Fibroblast of lung (primary cell): ENCODE data around the gene CMSS1. TPM values are rescaled to one million over a fixed set of nuclear protein-coding genes. Genes with fewer than 3 reads are reported as not detected.

Experiments
- DNase-seq, 2 donors: peaks; one replicate each; pipeline versions ENCODE4 v3.0.0 to v3.0.0-alpha.2; 2010; ENCODE audit warnings: low read depth in 2 of 2
- H2AFZ ChIP-seq: 2 replicates; pipeline ENCODE4 v1.5.1; 2012; ENCODE audit warnings: low read length, control low read depth, inconsistent platforms
- H3K27ac ChIP-seq: 2 replicates; pipeline ENCODE4 v1.5.1; 2011; ENCODE audit warnings: low read length, control low read depth; ENCODE audit not compliant: insufficient read depth
- H3K27me3 ChIP-seq: 2 replicates; pipeline ENCODE4 v1.5.1; 2011; ENCODE audit warnings: mild to moderate bottlenecking, low read length; ENCODE audit not compliant: control insufficient read depth, insufficient read depth
- H3K36me3 ChIP-seq: 2 replicates; pipeline ENCODE4 v1.5.1; 2011; ENCODE audit warnings: low read length; ENCODE audit not compliant: control insufficient read depth, insufficient read depth
- H3K4me1 ChIP-seq: 2 replicates; pipeline ENCODE4 v1.5.1; 2011; ENCODE audit warnings: low read length; ENCODE audit not compliant: control insufficient read depth, insufficient read depth; ENCODE audit errors: extremely low read depth
- H3K4me2 ChIP-seq: 2 replicates; pipeline ENCODE4 v1.5.1; 2011; ENCODE audit warnings: low read length, control low read depth; ENCODE audit not compliant: insufficient read depth; ENCODE audit errors: extremely low read depth
- H3K4me3 ChIP-seq, 4 experiments: fragments of 200-600 bp in 1 of 4; sonication (generic) in 1 of 4; replicated peaks in 1 of 4; 2 replicates each; pipeline ENCODE4 v1.5.1; 2011 to 2016; ENCODE audit warnings: low read length in 4 of 4, low read depth in 3 of 4, mild to moderate bottlenecking in 3 of 4, control low read depth in 2 of 4, inconsistent platforms in 1 of 4, mixed read lengths in 1 of 4; ENCODE audit not compliant: insufficient read depth in 1 of 4; ENCODE audit errors: control extremely low read depth in 1 of 4
- H3K79me2 ChIP-seq: 2 replicates; pipeline ENCODE4 v1.5.1; 2012; ENCODE audit warnings: mild to moderate bottlenecking, low read length, inconsistent platforms; ENCODE audit not compliant: control insufficient read depth, insufficient read depth
- H3K9ac ChIP-seq: 2 replicates; pipeline ENCODE4 v1.5.1; 2011; ENCODE audit warnings: mild to moderate bottlenecking, low read length, control low read depth; ENCODE audit not compliant: insufficient read depth
- H3K9me3 ChIP-seq: 2 replicates; pipeline ENCODE4 v1.5.1; 2012; ENCODE audit warnings: low read depth, low read length; ENCODE audit not compliant: control insufficient read depth, insufficient read depth
- H4K20me1 ChIP-seq: 2 replicates; pipeline ENCODE4 v1.5.1; 2011; ENCODE audit warnings: low read length; ENCODE audit not compliant: control insufficient read depth, insufficient read depth; ENCODE audit errors: extremely low read depth
- CTCF ChIP-seq, 2 donors: IDR thresholded peaks in 1 of 2; conservative IDR thresholded peaks in 1 of 2; 1 replicate in 1 of 2; 2 replicates in 1 of 2; pipeline ENCODE4 v1.5.1; 2011 to 2012; ENCODE audit warnings: low read length in 2 of 2, control low read depth in 1 of 2, inconsistent platforms in 1 of 2, low read depth in 1 of 2, mild to moderate bottlenecking in 1 of 2
- EZH2 ChIP-seq: IDR thresholded peaks from 2 replicates; pipeline ENCODE4 v1.5.1; 2012; ENCODE audit warnings: low read length, control low read depth, mild to moderate bottlenecking; ENCODE audit errors: missing control alignments
- polyA plus RNA-seq, 2 donors: library from polyadenylated mRNA; depleted of rRNA in 1 of 2; stranded (reverse) in 1 of 2; unstranded in 1 of 2; fragments of >200 nt; gene quantifications; 2 replicates each; pipeline ENCODE4 v1.2.1, GENCODE V29; 2011 to 2012; ENCODE audit warnings: missing spikeins in 1 of 2
- total RNA-seq: library from RNA; depleted of rRNA; stranded (reverse); fragments of >200 nt; gene quantifications from 2 replicates; pipeline ENCODE4 v1.2.1, GENCODE V29; 2014

The CMSS1 gene
- total and polyA plus RNA-seq, 2 donors (not counting 1 experiment from before 2014, with no cell fraction given) = 6.9 to 13.2 TPM

GRCh38 chr3:99825004-99825640 lies 7.5 kb downstream of the CMSS1 start:
- TF ChIP-seq CTCF (conservative IDR thresholded peaks at IDR 0.05 in 1 of 2, IDR thresholded peaks at IDR 0.05 in 1 of 2; ENCODE audit: low read depth in 1 of 2, low read length in 2 of 2) = no peak
- TF ChIP-seq EZH2 = no peak
- Histone ChIP-seq H3K79me2 (peaks cover 5% of the 10 kb centered on the region), H4K20me1 (no peaks in the 10 kb centered on the region), H3K4me2 (no peak overlapping the region), H3K4me3 (no peak overlapping the region), H2AFZ (no peak overlapping the region), H3K4me1 (no peaks in the 10 kb centered on the region), H3K27ac (no peak overlapping the region), H3K9me3 (no peaks in the 10 kb centered on the region), H3K27me3 (no peaks in the 10 kb centered on the region), H3K9ac (no peak overlapping the region), H3K36me3 (no peaks in the 10 kb centered on the region)
- DNase-seq = peak in 1 of 2 donors; percentile 66

- H3K36me3 ChIP-seq = no peaks in the 10 kb centered on the region
- H3K9ac ChIP-seq = no peak overlapping the region
- H3K9me3 ChIP-seq = no peaks in the 10 kb centered on the region
- H3K79me2 ChIP-seq = no peaks in the 10 kb centered on the region
- H3K27me3 ChIP-seq = no peaks in the 10 kb centered on the region
- DNase-seq = no peak
- H2AFZ ChIP-seq = no peak overlapping the region
- no peak overlapping the region for H3K27ac ChIP-seq
- no peak for TF ChIP-seq CTCF (conservative IDR thresholded peaks at IDR 0.05 in 1 of 2, IDR thresholded peaks at IDR 0.05 in 1 of 2; ENCODE audit: low read depth in 1 of 2, low read length in 2 of 2)
- peaks cover 2% of the 10 kb centered on the region for H3K4me1 ChIP-seq
- H3K4me3 ChIP-seq = no peak overlapping the region
- H4K20me1 ChIP-seq = no peaks in the 10 kb centered on the region
- H3K4me2 ChIP-seq = no peak overlapping the region
Measured at GRCh38 chr3:99829844-99830243, 12.2 kb downstream of the CMSS1 start.

- Histone ChIP-seq H3K4me2 (no peak overlapping the region), H3K9ac (no peak overlapping the region), H3K4me3 (no peak overlapping the region), H4K20me1 (no peaks in the 10 kb centered on the region), H3K27me3 (no peaks in the 10 kb centered on the region), H3K79me2 (no peaks in the 10 kb centered on the region), H3K36me3 (no peaks in the 10 kb centered on the region), H3K27ac (no peak overlapping the region), H2AFZ (no peak overlapping the region), H3K9me3 (no peaks in the 10 kb centered on the region), H3K4me1 (peaks cover 2% of the 10 kb centered on the region)
- TF ChIP-seq EZH2 (no peak), CTCF (conservative IDR thresholded peaks at IDR 0.05 in 1 of 2, IDR thresholded peaks at IDR 0.05 in 1 of 2; ENCODE audit: low read depth in 1 of 2, low read length in 2 of 2) (no peak)
- DNase-seq = no peak
Measured at GRCh38 chr3:99833617-99834205, 16.0 kb downstream of the CMSS1 start.
